MM.1S (cell line): ENCODE results near the gene YY1.

Source experiments
- DNase-seq: peaks from one replicate; pipeline ENCODE4 v3.0.0-alpha.2; 2015
- H2AFZ ChIP-seq: fragments of 300-600 bp; sonication (generic); 2 replicates; pipeline ENCODE4 v1.6.0; 2016; ENCODE audit warnings: antibody characterized with exemption, low read length
- H3F3A ChIP-seq: fragments of 300-600 bp; sonication (generic); 2 replicates; pipeline ENCODE4 v1.6.1; 2016; ENCODE audit warnings: mild to moderate bottlenecking, antibody characterized with exemption, low read length, moderate library complexity, mixed read lengths; ENCODE audit not compliant: insufficient read depth
- H3K27ac ChIP-seq: fragments of 300-600 bp; sonication (generic); 2 replicates; pipeline ENCODE4 v1.5.1; 2016; ENCODE audit warnings: mild to moderate bottlenecking, low read length
- H3K27me3 ChIP-seq: fragments of 300-600 bp; sonication (generic); replicated peaks from 2 replicates; pipeline ENCODE4 v1.6.0; 2016; ENCODE audit warnings: low read length; ENCODE audit not compliant: insufficient read depth
- H3K36me3 ChIP-seq: fragments of 300-600 bp; sonication (generic); replicated peaks from 2 replicates; pipeline ENCODE4 v1.6.1; 2016; ENCODE audit warnings: mild to moderate bottlenecking, low read length, mixed read lengths; ENCODE audit not compliant: insufficient read depth
- H3K4me1 ChIP-seq: fragments of 300-600 bp; sonication (generic); 2 replicates; pipeline ENCODE4 v1.6.1; 2016; ENCODE audit warnings: low read length, mixed read lengths
- H3K4me2 ChIP-seq: fragments of 300-600 bp; sonication (generic); 2 replicates; pipeline ENCODE4 v1.6.0; 2016; ENCODE audit warnings: low read depth, low read length
- H3K4me3 ChIP-seq: fragments of 300-600 bp; sonication (generic); 2 replicates; pipeline ENCODE4 v1.5.1; 2016; ENCODE audit warnings: low read length, mixed read lengths
- H3K79me2 ChIP-seq: fragments of 300-600 bp; sonication (generic); 2 replicates; pipeline ENCODE4 v1.6.1; 2016; ENCODE audit warnings: mixed run types, low read length, mixed read lengths
- H3K9ac ChIP-seq: fragments of 300-600 bp; sonication (generic); 2 replicates; pipeline ENCODE4 v1.6.1; 2016; ENCODE audit warnings: low read length, mixed read lengths
- H3K9me2 ChIP-seq: fragments of 300-600 bp; sonication (generic); replicated peaks from 2 replicates; pipeline ENCODE4 v1.6.1; 2016; ENCODE audit warnings: mild to moderate bottlenecking, low read length, mixed read lengths; ENCODE audit not compliant: insufficient read depth
- H3K9me3 ChIP-seq: fragments of 300-600 bp; sonication (generic); replicated peaks from 2 replicates; pipeline ENCODE4 v1.6.1; 2016; ENCODE audit warnings: mild to moderate bottlenecking, low read length, mixed read lengths; ENCODE audit not compliant: insufficient read depth
- H4K20me1 ChIP-seq: fragments of 300-600 bp; sonication (generic); 2 replicates; pipeline ENCODE4 v1.6.1; 2016; ENCODE audit warnings: mild to moderate bottlenecking, low read length, moderate library complexity, mixed read lengths; ENCODE audit not compliant: insufficient read depth
- CTCF ChIP-seq: fragments of 300-600 bp; sonication (generic); IDR thresholded peaks from 2 replicates; pipeline ENCODE4 v1.5.1; 2016; ENCODE audit warnings: antibody characterized with exemption, low read length, mixed read lengths
- EZH2 ChIP-seq: fragments of 300-600 bp; sonication (generic); optimal IDR thresholded peaks from 2 replicates; pipeline ENCODE3; 2017; ENCODE audit warnings: low read depth, mild to moderate bottlenecking, antibody characterized with exemption, low read length, mixed read lengths
- EZH2phosphoT487 ChIP-seq: fragments of 300-600 bp; sonication (generic); IDR thresholded peaks from 2 replicates; pipeline ENCODE4 v1.6.1; 2018; ENCODE audit warnings: antibody characterized with exemption, low read length

The YY1 gene

GRCh38 chr14:100289916-100290606, 51.1 kb downstream of the YY1 start:
- Histone ChIP-seq H3K4me1 (no peaks in the 10 kb centered on the region), H4K20me1 (no peaks in the 10 kb centered on the region), H3K9me2 (no peaks in the 10 kb centered on the region), H3K27ac (no peak overlapping the region), H3K4me2 (no peak overlapping the region), H3K27me3 (no peaks in the 10 kb centered on the region), H3K79me2 (no peaks in the 10 kb centered on the region), H3K9ac (no peak overlapping the region), H3K9me3 (no peaks in the 10 kb centered on the region), H3K4me3 (no peak overlapping the region), H3K36me3 (no peaks in the 10 kb centered on the region), H3F3A (no peaks in the 10 kb centered on the region), H2AFZ (no peak overlapping the region)
- no peak for TF ChIP-seq CTCF
- no peak for DNase-seq

DNA sequence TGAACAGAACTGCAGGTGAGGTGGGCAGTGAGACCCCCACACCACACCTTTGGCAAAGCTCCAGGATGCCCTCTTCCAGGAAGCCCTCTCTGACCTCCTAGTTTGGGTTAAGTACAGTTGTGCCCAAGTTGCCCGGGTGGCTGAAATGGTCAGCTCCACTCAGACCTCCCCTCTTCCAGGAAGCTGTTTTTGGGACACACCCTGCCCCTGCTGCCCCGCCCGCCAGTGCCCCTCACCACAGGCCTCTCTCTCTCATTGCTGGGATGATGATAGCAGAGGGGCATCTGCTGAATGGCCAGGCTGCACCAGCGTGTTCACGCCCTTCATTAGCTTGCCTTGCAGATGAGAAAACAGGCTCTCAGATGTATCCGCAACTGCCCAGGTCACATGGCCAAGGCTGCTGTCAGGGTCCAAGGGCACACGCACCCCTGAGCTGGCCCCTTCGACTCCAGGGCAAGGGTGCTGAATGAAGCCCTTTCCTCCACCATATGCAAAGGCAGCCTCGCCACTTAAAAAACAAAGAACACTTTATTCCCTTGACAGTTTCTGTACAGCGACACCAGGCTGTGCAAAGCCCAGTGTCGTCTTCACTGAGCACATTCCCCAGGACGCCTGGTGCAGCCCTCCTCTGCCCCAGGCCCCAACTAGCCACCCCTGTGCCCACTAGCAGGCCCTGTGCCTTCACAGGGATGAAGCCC, 51.8 kb downstream of the YY1 start:
- H3K27ac ChIP-seq, result no peak overlapping the region
- H3K9ac ChIP-seq, result no peak overlapping the region
- H3K36me3 ChIP-seq, result no peaks in the 10 kb centered on the region
- no peaks in the 10 kb centered on the region for H3K79me2 ChIP-seq
- H4K20me1 ChIP-seq, result no peaks in the 10 kb centered on the region
- H2AFZ ChIP-seq, result no peak overlapping the region
- no peaks in the 10 kb centered on the region for H3K4me1 ChIP-seq
- no peak overlapping the region for H3K4me2 ChIP-seq
- H3K4me3 ChIP-seq, result no peak overlapping the region
- no peaks in the 10 kb centered on the region for H3K9me3 ChIP-seq
- no peak for DNase-seq
- no peaks in the 10 kb centered on the region for H3F3A ChIP-seq
- no peaks in the 10 kb centered on the region for H3K9me2 ChIP-seq
- no peaks in the 10 kb centered on the region for H3K27me3 ChIP-seq
- no peak for TF ChIP-seq CTCF
- no peak for TF ChIP-seq EZH2phosphoT487
- TF ChIP-seq EZH2, result no peak

DNA sequence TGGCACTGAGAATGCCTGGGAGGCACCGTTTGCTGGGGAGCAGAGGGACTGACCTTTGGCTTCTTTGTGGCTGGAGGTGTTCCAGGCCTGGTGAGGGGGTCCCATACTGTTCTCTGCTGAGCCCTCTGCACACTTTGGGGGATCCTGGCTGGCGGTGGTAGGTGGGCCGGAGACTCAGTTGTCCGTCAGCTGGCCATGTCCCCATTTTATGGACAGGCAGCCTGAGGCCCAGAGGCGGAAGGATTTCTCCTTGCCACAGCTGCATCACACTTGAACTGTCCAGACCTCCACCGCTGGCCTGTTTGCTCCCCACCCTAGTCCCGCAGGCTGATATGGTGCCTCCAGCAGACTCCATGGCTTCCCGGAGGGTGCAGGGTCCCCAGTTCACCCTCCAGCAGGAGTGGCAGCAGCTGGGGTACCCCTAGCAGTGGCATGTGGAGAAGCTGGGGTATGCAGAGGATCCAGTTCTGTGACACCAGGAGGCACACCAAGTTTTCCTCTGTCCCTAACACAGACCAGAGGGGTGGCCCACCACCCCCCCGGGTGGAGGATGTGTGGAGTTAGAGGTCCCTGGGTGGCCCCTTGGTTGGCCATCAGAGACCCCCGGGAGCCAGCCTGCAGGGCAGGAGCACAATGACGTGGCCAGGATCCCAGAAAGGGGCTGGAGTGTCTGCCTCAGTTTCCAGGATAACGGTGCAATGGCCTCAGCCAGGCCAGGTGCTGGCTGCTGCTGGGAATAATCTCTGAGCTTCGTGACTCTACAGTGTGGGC, 52.5 kb downstream of the YY1 start:
- Histone ChIP-seq H4K20me1 (no peaks in the 10 kb centered on the region), H3K9me2 (no peaks in the 10 kb centered on the region), H3K4me3 (no peak overlapping the region), H3K9ac (no peak overlapping the region), H3K79me2 (no peaks in the 10 kb centered on the region), H3K4me1 (no peaks in the 10 kb centered on the region), H3K36me3 (no peaks in the 10 kb centered on the region), H3K27me3 (no peaks in the 10 kb centered on the region), H3F3A (no peaks in the 10 kb centered on the region), H3K4me2 (no peak overlapping the region), H3K9me3 (no peaks in the 10 kb centered on the region), H3K27ac (no peak overlapping the region), H2AFZ (no peak overlapping the region)
- TF ChIP-seq EZH2, result no peak
- no peak for TF ChIP-seq CTCF
- no peak for TF ChIP-seq EZH2phosphoT487
- no peak for DNase-seq
